ENCODE results near the gene SCAI.

SCAI gene

GRCh38 chr9:124939944-124940343 is 203.4 kb downstream of the SCAI start (continued):
- TF ChIP-seq ZNF18 (tag by site-specific recombination; IDR thresholded peaks at IDR 0.05) (no peak), ZFP41 (tag by site-specific recombination; IDR thresholded peaks at IDR 0.05; ENCODE audit: borderline replicate concordance) (no peak), ZNF221 (tag by site-specific recombination; IDR thresholded peaks at IDR 0.05; ENCODE audit: borderline replicate concordance) (no peak), ZNF335 (tag by site-specific recombination; conservative IDR thresholded peaks at IDR 0.05) (no peak), MYNN (tag by site-specific recombination; IDR thresholded peaks at IDR 0.05; ENCODE audit: borderline replicate concordance) (no peak), ZNF529 (tag by site-specific recombination; IDR thresholded peaks at IDR 0.05; ENCODE audit: insufficient replicate concordance) (no peak), ZFHX2 (tag by site-specific recombination; conservative IDR thresholded peaks at IDR 0.05) (no peak), ZNF623 (tag by site-specific recombination; IDR thresholded peaks at IDR 0.05) (no peak), ZNF580 (tag by site-specific recombination; IDR thresholded peaks at IDR 0.05) (no peak), ZNF214 (tag by site-specific recombination; IDR thresholded peaks at IDR 0.05; ENCODE audit: borderline replicate concordance) (no peak)

GRCh38 chr9:124934290-124934689 is 209.0 kb downstream of the SCAI start:
- H3K36me3 ChIP-seq (ENCODE audit: control insufficient read depth in 2 of 2, insufficient read depth in 1 of 2, low read length in 2 of 2): peaks cover 5 to 76% of the 10 kb centered on the region in 2 experiments
- H3K4me1 ChIP-seq (ENCODE audit: control insufficient read depth, insufficient read depth, low read length): no peaks in the 10 kb centered on the region
- H3K9me3 ChIP-seq (ENCODE audit: control insufficient read depth, insufficient read depth, low read depth, low read length): no peaks in the 10 kb centered on the region
- no peak overlapping the region for H3K27ac ChIP-seq (ENCODE audit: extremely low read depth, low read depth, low read length)
- H3K4me3 ChIP-seq (ENCODE audit: low read depth, low read length): no peak overlapping the region
- POLR2A ChIA-PET: no interaction called here
- CTCF ChIA-PET: no interaction called here
- no peak for TF ChIP-seq TCF7L2 (IDR thresholded peaks at IDR 0.05; ENCODE audit: borderline replicate concordance, low read depth, low read length)
- 0 out of 2 replicates have a peak, but pooled peaks have one; percentile 16 for TF ChIP-seq PRDM1 (tag by site-specific recombination; IDR thresholded peaks at IDR 0.05)
- no peak for TF ChIP-seq ZNF202 (tag by site-specific recombination; IDR thresholded peaks at IDR 0.05; ENCODE audit: borderline replicate concordance)
- TF ChIP-seq HOXC10 (CRISPR knock-in tag; IDR thresholded peaks at IDR 0.05): no peak
- no peak for TF ChIP-seq SP2 (tag by site-specific recombination; IDR thresholded peaks at IDR 0.05)
- no peak for TF ChIP-seq ZBTB21 (tag by site-specific recombination; IDR thresholded peaks at IDR 0.05)
- no peak for TF ChIP-seq ZNF223 (tag by site-specific recombination; IDR thresholded peaks at IDR 0.05)

- Histone ChIP-seq H3K27ac (ENCODE audit: extremely low read depth, low read depth, low read length) (no peak overlapping the region), H3K4me1 (ENCODE audit: control insufficient read depth, insufficient read depth, low read length) (no peaks in the 10 kb centered on the region), H3K36me3 (ENCODE audit: control insufficient read depth in 2 of 2, insufficient read depth in 1 of 2, low read length in 2 of 2) (peaks cover 5 to 84% of the 10 kb centered on the region in 2 experiments), H3K4me3 (ENCODE audit: low read depth, low read length) (no peak overlapping the region), H3K9me3 (ENCODE audit: control insufficient read depth, insufficient read depth, low read depth, low read length) (no peaks in the 10 kb centered on the region)
- POLR2A ChIA-PET: interaction anchor here (1.5 to 1.7 kb wide), 2 partner anchors 9 to 211 kb away, joined by 4 read pairs; partner anchors contain the start of gene SCAI
- CTCF ChIA-PET: interaction anchor here (1.0 kb wide), 1 partner anchor 211 kb away, joined by 4 read pairs; the partner anchor contains the start of gene SCAI
- no peak for TF ChIP-seq ZSCAN4 (tag by site-specific recombination; IDR thresholded peaks at IDR 0.05)
- no peak for TF ChIP-seq TSHZ1 (tag by site-specific recombination; IDR thresholded peaks at IDR 0.05; ENCODE audit: borderline replicate concordance)
Measured at GRCh38 chr9:124932333-124932732, 211.0 kb downstream of the SCAI start.
